CD4-positive, alpha-beta memory T cell (primary cell): ENCODE data around the gene AMZ1. TPM values are rescaled to one million over a fixed set of nuclear protein-coding genes. Genes with fewer than 3 reads are reported as not detected.
"Not testable (repeated sequence)": the region's sequence is repeated elsewhere in the genome, so short reads cannot be mapped to it uniquely, and the experiment has no call there.

Experiments
- CTCF ChIA-PET: fragments of 350-600 bp; sonication (Branson Sonifier 250); formaldehyde crosslinking; loops from one replicate; lab custom pipeline; 2021; ENCODE audit warnings: inconsistent platforms; ENCODE audit not compliant: partially characterized antibody; lab: Charles Lee
- POLR2A ChIA-PET: fragments of 350-600 bp; sonication (Branson Sonifier 250); formaldehyde crosslinking; loops from one replicate; lab custom pipeline; 2021; ENCODE audit not compliant: partially characterized antibody; lab: Charles Lee
- DNase-seq, 5 donors: peaks; one replicate each; pipeline versions ENCODE4 v3.0.0 to v3.0.0-alpha.2; 2020 to 2022; ENCODE audit warnings: mixed read lengths in 1 of 5
- H3K27ac ChIP-seq: one replicate; pipeline ENCODE4 v1.7.0; 2013; ENCODE audit warnings: low read depth, low read length
- H3K27me3 ChIP-seq: 2 replicates; pipeline ENCODE4 v1.7.0; 2013; ENCODE audit warnings: mild to moderate bottlenecking, low read length, moderate library complexity; ENCODE audit not compliant: insufficient read depth
- H3K36me3 ChIP-seq: 2 replicates; pipeline ENCODE4 v1.7.0; 2013; ENCODE audit warnings: mild to moderate bottlenecking, low read length, moderate library complexity; ENCODE audit not compliant: insufficient read depth
- H3K4me1 ChIP-seq: 2 replicates; pipeline ENCODE4 v1.7.0; 2013; ENCODE audit warnings: mild to moderate bottlenecking, low read length, moderate library complexity; ENCODE audit not compliant: insufficient read depth
- H3K4me3 ChIP-seq, 2 donors: one replicate each; pipeline ENCODE4 v1.7.0; 2013; ENCODE audit warnings: low read length in 2 of 2, mild to moderate bottlenecking in 1 of 2
- H3K9me3 ChIP-seq, 2 donors: one replicate each; pipeline ENCODE4 v1.7.0; 2013; ENCODE audit warnings: low read length in 2 of 2, control low read depth in 1 of 2; ENCODE audit not compliant: control insufficient read depth in 1 of 2
- H3K27ac Mint-ChIP-seq, 7 donors: one replicate each; pipeline ENCODE4 v1.8.0; 2020 to 2021; ENCODE audit warnings: mixed read lengths in 7 of 7, mild to moderate bottlenecking in 6 of 7, inconsistent platforms in 3 of 7, moderate library complexity in 3 of 7
- H3K27me3 Mint-ChIP-seq, 2 donors: one replicate each; pipeline ENCODE4 v1.8.0; 2020 to 2021; ENCODE audit warnings: mixed read lengths in 2 of 2
- H3K36me3 Mint-ChIP-seq, 2 donors: one replicate each; pipeline ENCODE4 v1.8.0; 2020 to 2021; ENCODE audit warnings: mixed read lengths in 2 of 2, inconsistent platforms in 1 of 2, mild to moderate bottlenecking in 1 of 2
- H3K4me1 Mint-ChIP-seq, 4 donors: one replicate each; pipeline ENCODE4 v1.8.0; 2020 to 2021; ENCODE audit warnings: mixed read lengths in 4 of 4, mild to moderate bottlenecking in 1 of 4
- H3K4me3 Mint-ChIP-seq, 8 donors: one replicate each; pipeline ENCODE4 v1.8.0; 2020 to 2021; ENCODE audit warnings: mixed read lengths in 8 of 8, mild to moderate bottlenecking in 7 of 8, moderate library complexity in 6 of 8, inconsistent platforms in 3 of 8
- H3K9me3 Mint-ChIP-seq, 8 donors: one replicate each; pipeline ENCODE4 v1.8.0; 2020 to 2021; ENCODE audit warnings: mixed read lengths in 8 of 8, mild to moderate bottlenecking in 5 of 8, inconsistent platforms in 3 of 8, moderate library complexity in 1 of 8
- intact Hi-C: fragments of 100-400 bp; cut with micrococcal nuclease; formaldehyde crosslinking; loops from one replicate; pipeline ENCODE4 v1.15.1; 2023
- polyA plus RNA-seq, 2 donors: library from polyadenylated mRNA; unstranded; fragments of 300-500 nt; fragmentation: Illumina TruSeq; gene quantifications; one replicate each; pipeline ENCODE4 v1.2.3, GENCODE V29; 2021
- total RNA-seq, 2 experiments: library from RNA; stranded (reverse); gene quantifications; one replicate each; pipeline ENCODE4 v1.2.3, GENCODE V29; 2021

Gene AMZ1
- total and polyA plus RNA-seq, 4 experiments from 2014 or later = 0.15 to 2.0 (median 1.6) TPM; not detected in 1

DNA sequence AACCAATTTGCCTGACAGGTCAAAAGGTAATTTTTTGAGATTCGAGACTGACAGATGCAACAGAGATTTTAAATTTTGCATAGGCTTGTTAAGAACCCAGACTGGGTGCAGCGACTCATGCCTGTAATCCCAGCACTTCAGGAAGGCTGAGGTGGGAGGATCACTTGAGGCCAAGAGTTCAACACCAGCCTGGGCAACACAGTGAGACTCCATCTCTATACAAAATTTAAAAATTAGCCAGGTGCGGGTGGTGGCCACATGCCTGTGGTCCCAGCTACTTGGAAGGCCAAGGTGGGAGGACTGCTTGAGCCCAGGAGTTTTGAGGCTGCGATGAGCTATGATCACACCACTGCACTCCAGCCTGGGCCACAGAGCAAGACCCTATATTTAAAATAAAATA lies 34.6 kb downstream of the AMZ1 start:
- ChIA-PET CTCF (interaction anchor here (3.1 kb wide), 1 partner anchor 12 kb away, joined by 13 read pairs; no protein-coding TSS in a partner anchor), POLR2A (interaction anchor here (1.0 kb wide), 1 partner anchor 12 kb away, joined by 3 read pairs; no protein-coding TSS in a partner anchor)
- Mint-ChIP-seq H3K4me3 (no peak overlapping the region), H3K36me3 (peaks cover 2 to 5% of the 10 kb centered on the region in 2 donors), H3K27me3 (peaks cover 0 to 1% of the 10 kb centered on the region in 2 donors), H3K9me3 (peaks cover 0 to 2% (median 0%) of the 10 kb centered on the region in 8 donors), H3K27ac (no peak overlapping the region), H3K4me1 (peaks cover 10 to 30% (median 18%) of the 10 kb centered on the region in 4 donors)
- Histone ChIP-seq H3K4me1 (peaks cover 30% of the 10 kb centered on the region), H3K9me3 (no peaks in the 10 kb centered on the region), H3K27ac (no peak overlapping the region), H3K27me3 (no peaks in the 10 kb centered on the region), H3K36me3 (no peaks in the 10 kb centered on the region), H3K4me3 (no peak overlapping the region)
- intact Hi-C loops = no loop called here
- no peak for DNase-seq

- Mint-ChIP-seq H3K27ac (peak overlapping the region in 1 of 7 donors; percentile 47), H3K4me3 (no peak overlapping the region), H3K9me3 (peaks cover 0 to 2% (median 0%) of the 10 kb centered on the region in 8 donors), H3K36me3 (peaks cover 5 to 8% of the 10 kb centered on the region in 2 donors), H3K27me3 (peaks cover 0 to 1% of the 10 kb centered on the region in 2 donors), H3K4me1 (peaks cover 7 to 23% (median 14%) of the 10 kb centered on the region in 4 donors)
- intact Hi-C loops = no loop called here
- no peaks in the 10 kb centered on the region for H3K27me3 ChIP-seq
- no peak for DNase-seq
- ChIA-PET CTCF (interaction anchor here (3.1 kb wide), 1 partner anchor 13 kb away, joined by 13 read pairs; no protein-coding TSS in a partner anchor), POLR2A (no interaction called here)
- no peak overlapping the region for H3K4me3 ChIP-seq
- no peaks in the 10 kb centered on the region for H3K36me3 ChIP-seq
- H3K9me3 ChIP-seq = no peaks in the 10 kb centered on the region
- H3K4me1 ChIP-seq = peaks cover 23% of the 10 kb centered on the region
- H3K27ac ChIP-seq = no peak overlapping the region
Observed at GRCh38 chr7:2723138-2723850, 35.3 kb downstream of the AMZ1 start.

DNA sequence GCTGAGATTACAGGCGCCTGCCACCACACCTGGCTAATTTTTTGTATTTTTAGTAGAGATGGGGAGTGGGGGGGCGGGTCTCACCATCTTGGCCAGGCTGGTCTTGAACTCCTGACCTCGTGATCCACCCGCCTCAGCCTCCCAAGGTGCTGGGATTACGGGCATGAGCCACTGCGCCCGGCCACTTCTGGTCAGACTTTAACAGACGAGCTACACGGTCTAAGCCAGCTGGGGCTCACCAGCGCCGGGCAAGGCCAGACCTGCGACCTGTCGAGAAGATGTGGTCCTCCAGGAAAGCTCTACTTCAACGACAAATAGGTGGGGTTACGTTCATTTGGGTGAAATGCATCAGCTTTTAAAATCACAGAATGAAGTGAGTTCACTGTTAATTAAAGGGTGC lies 36.0 kb downstream of the AMZ1 start:
- H3K4me1 ChIP-seq = peaks cover 16% of the 10 kb centered on the region
- H3K9me3 Mint-ChIP-seq, H3K27ac ChIP-seq, intact Hi-C loops, H3K27me3 Mint-ChIP-seq, H3K4me3 ChIP-seq, H3K27ac Mint-ChIP-seq, H3K27me3 ChIP-seq, H3K36me3 Mint-ChIP-seq, DNase-seq, H3K9me3 ChIP-seq, H3K36me3 ChIP-seq, H3K4me3 Mint-ChIP-seq, POLR2A ChIA-PET: not testable (repeated sequence)
- peaks cover 7 to 16% (median 10%) of the 10 kb centered on the region in 4 donors for H3K4me1 Mint-ChIP-seq
- CTCF ChIA-PET = interaction anchor here (3.1 kb wide), 1 partner anchor 14 kb away, joined by 13 read pairs; no protein-coding TSS in a partner anchor

- ChIA-PET POLR2A (no interaction called here), CTCF (interaction anchor here (3.1 kb wide), 1 partner anchor 14 kb away, joined by 13 read pairs; no protein-coding TSS in a partner anchor)
- DNase-seq = no peak
- Histone ChIP-seq H3K4me1 (peaks cover 13% of the 10 kb centered on the region), H3K4me3 (no peak overlapping the region), H3K9me3 (no peaks in the 10 kb centered on the region), H3K36me3 (no peaks in the 10 kb centered on the region), H3K27me3 (no peaks in the 10 kb centered on the region), H3K27ac (no peak overlapping the region)
- H3K4me1 Mint-ChIP-seq = peaks cover 7 to 13% (median 8%) of the 10 kb centered on the region in 4 donors
- H3K9me3 Mint-ChIP-seq = peaks cover 0 to 2% (median 0%) of the 10 kb centered on the region in 8 donors
- H3K27me3 Mint-ChIP-seq = no peaks in the 10 kb centered on the region
- intact Hi-C loops = no loop called here
- H3K4me3 Mint-ChIP-seq = no peak overlapping the region
- peaks cover 9 to 10% of the 10 kb centered on the region in 2 donors for H3K36me3 Mint-ChIP-seq
- H3K27ac Mint-ChIP-seq = no peak overlapping the region
Observed at GRCh38 chr7:2724453-2725177, 36.6 kb downstream of the AMZ1 start.

- Histone ChIP-seq H3K9me3 (no peaks in the 10 kb centered on the region), H3K27me3 (no peaks in the 10 kb centered on the region), H3K4me1 (peaks cover 8% of the 10 kb centered on the region), H3K36me3 (peaks cover under 1% of the 10 kb centered on the region), H3K27ac (no peak overlapping the region), H3K4me3 (no peak overlapping the region)
- intact Hi-C loops = no loop called here
- peaks cover 16 to 17% of the 10 kb centered on the region in 2 donors for H3K36me3 Mint-ChIP-seq
- ChIA-PET POLR2A (no interaction called here), CTCF (interaction anchor here (3.1 kb wide), 1 partner anchor 15 kb away, joined by 13 read pairs; no protein-coding TSS in a partner anchor)
- H3K27ac Mint-ChIP-seq = no peak overlapping the region
- H3K4me1 Mint-ChIP-seq = peaks cover 5 to 8% (median 6%) of the 10 kb centered on the region in 4 donors
- no peak for DNase-seq
- no peaks in the 10 kb centered on the region for H3K9me3 Mint-ChIP-seq
- H3K27me3 Mint-ChIP-seq = no peaks in the 10 kb centered on the region
- H3K4me3 Mint-ChIP-seq = no peak overlapping the region
Observed at GRCh38 chr7:2725178-2726105, 37.4 kb downstream of the AMZ1 start.

DNA sequence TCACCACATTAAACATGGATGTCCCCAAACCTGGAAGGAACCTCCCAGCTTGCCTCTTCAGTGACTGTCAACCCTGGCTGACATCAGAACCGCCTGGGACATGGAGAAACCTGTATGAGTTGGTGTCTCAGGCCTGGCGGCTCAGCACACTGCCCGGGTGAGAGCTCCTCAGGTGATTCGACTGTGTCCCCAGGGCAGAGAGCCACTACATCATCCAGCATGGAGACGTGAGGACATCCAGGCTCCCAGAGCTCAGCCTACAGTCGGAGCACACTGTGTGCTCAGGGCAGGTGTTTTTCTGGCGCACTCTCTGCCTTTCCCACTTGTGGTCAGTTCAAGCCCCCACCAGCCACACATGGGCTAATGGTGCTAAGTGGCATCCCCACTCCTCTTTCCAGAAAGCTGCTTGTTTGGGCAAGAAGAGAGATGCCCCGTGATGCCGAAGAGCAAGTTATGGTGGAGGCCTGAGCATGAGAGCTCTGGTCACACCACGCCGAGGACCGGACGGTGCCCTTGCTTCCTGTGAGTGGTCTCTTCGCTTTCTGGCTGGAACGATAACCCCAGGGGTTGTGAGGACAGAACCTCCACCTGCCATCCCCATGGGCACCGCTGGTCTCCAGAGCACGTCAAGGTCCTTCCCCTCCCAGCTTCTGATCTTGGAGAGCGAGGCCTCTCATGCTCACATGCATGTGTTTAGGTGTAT lies 38.5 kb downstream of the AMZ1 start:
- no peaks in the 10 kb centered on the region for H3K27me3 ChIP-seq
- peaks cover 5% of the 10 kb centered on the region for H3K36me3 ChIP-seq
- DNase-seq = no peak
- H3K9me3 ChIP-seq = no peaks in the 10 kb centered on the region
- Mint-ChIP-seq H3K4me1 (no peaks in the 10 kb centered on the region), H3K4me3 (no peak overlapping the region), H3K27ac (no peak overlapping the region), H3K36me3 (peaks cover 19 to 20% of the 10 kb centered on the region in 2 donors), H3K27me3 (no peaks in the 10 kb centered on the region), H3K9me3 (no peaks in the 10 kb centered on the region)
- intact Hi-C loops = no loop called here
- POLR2A ChIA-PET = interaction anchor here (0.8 kb wide), 1 partner anchor 16 kb away, joined by 3 read pairs; no protein-coding TSS in a partner anchor
- CTCF ChIA-PET = no interaction called here
- no peak overlapping the region for H3K27ac ChIP-seq
- H3K4me1 ChIP-seq = no peaks in the 10 kb centered on the region
- no peak overlapping the region for H3K4me3 ChIP-seq
